ENCODE data around the gene DAAM1. TPM values are rescaled to one million over a fixed set of nuclear protein-coding genes. Genes with fewer than 3 reads are reported as not detected.

Gene DAAM1
- total RNA-seq, 4 donors from 2014 or later, result 13.5 to 72.7 (median 46.2) TPM

- H3K27me3 ChIP-seq, result no peaks in the 10 kb centered on the region
- no peak for TF ChIP-seq POLR2A (IDR thresholded peaks at IDR 0.05)
- TF ChIP-seq, protein P1, sequence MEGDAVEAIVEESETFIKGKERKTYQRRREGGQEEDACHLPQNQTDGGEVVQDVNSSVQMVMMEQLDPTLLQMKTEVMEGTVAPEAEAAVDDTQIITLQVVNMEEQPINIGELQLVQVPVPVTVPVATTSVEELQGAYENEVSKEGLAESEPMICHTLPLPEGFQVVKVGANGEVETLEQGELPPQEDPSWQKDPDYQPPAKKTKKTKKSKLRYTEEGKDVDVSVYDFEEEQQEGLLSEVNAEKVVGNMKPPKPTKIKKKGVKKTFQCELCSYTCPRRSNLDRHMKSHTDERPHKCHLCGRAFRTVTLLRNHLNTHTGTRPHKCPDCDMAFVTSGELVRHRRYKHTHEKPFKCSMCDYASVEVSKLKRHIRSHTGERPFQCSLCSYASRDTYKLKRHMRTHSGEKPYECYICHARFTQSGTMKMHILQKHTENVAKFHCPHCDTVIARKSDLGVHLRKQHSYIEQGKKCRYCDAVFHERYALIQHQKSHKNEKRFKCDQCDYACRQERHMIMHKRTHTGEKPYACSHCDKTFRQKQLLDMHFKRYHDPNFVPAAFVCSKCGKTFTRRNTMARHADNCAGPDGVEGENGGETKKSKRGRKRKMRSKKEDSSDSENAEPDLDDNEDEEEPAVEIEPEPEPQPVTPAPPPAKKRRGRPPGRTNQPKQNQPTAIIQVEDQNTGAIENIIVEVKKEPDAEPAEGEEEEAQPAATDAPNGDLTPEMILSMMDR (IDR thresholded peaks at IDR 0.05), result no peak
- intact Hi-C loops (cut with DNase I; ENCODE audit: low total_unique reads), result no loop called here
- no peak overlapping the region for H3K4me3 ChIP-seq
- H3K4me1 ChIP-seq, result peaks cover 0 to 3% of the 10 kb centered on the region in 2 donors
- no peaks in the 10 kb centered on the region for H3K36me3 ChIP-seq
- no peak overlapping the region for H3K27ac ChIP-seq
- H3K9me3 ChIP-seq, result no peaks in the 10 kb centered on the region
- DNase-seq, result no peak
Observed at GRCh38 chr14:59200195-59200594, 11.7 kb downstream of the DAAM1 start.

- intact Hi-C loops (cut with DNase I; ENCODE audit: low total_unique reads), result no loop called here
- H3K27ac ChIP-seq, result no peak overlapping the region
- no peak overlapping the region for H3K4me3 ChIP-seq
- TF ChIP-seq POLR2A (IDR thresholded peaks at IDR 0.05), result no peak
- TF ChIP-seq, protein P1 (IDR thresholded peaks at IDR 0.05), result no peak
- H3K36me3 ChIP-seq, result no peaks in the 10 kb centered on the region
- no peaks in the 10 kb centered on the region for H3K9me3 ChIP-seq
- peaks cover 0 to 8% of the 10 kb centered on the region in 2 donors for H3K4me1 ChIP-seq
- H3K27me3 ChIP-seq, result no peaks in the 10 kb centered on the region
- no peak for DNase-seq
Observed at GRCh38 chr14:59202031-59202430, 13.6 kb downstream of the DAAM1 start.

- no peaks in the 10 kb centered on the region for H3K9me3 ChIP-seq
- no peaks in the 10 kb centered on the region for H3K27me3 ChIP-seq
- intact Hi-C loops (cut with DNase I; ENCODE audit: low total_unique reads), result no loop called here
- no peak overlapping the region for H3K27ac ChIP-seq
- H3K4me3 ChIP-seq, result no peak overlapping the region
- no peak for TF ChIP-seq POLR2A (IDR thresholded peaks at IDR 0.05)
- TF ChIP-seq, protein P1 (IDR thresholded peaks at IDR 0.05), result no peak
- no peaks in the 10 kb centered on the region for H3K36me3 ChIP-seq
- DNase-seq, result no peak
- H3K4me1 ChIP-seq, result peaks cover 0 to 5% of the 10 kb centered on the region in 2 donors
Observed at GRCh38 chr14:59204305-59204704, 15.8 kb downstream of the DAAM1 start.

DNA sequence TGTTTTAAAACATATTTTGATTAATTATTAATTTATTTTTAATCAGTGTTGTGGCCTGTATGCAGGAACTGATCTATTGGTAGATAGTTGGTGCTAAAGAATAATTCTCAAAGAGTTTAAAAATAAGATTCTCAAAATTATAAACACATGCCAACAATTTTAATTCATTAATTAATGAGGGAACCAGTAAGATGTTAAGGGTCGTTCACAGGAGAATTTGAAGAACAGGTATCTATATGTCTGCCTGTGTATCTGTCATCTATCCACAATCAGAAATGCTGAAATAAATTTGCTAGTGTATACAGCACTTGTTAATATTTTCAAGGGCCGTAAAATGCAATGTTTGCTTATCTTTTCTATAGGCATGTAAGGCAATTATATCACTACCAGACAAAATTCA is 18.4 kb downstream of the DAAM1 start:
- H3K4me1 ChIP-seq, result peaks cover 4 to 5% of the 10 kb centered on the region in 2 donors
- no peak overlapping the region for H3K27ac ChIP-seq
- no peaks in the 10 kb centered on the region for H3K9me3 ChIP-seq
- intact Hi-C loops (cut with DNase I; ENCODE audit: low total_unique reads), result no loop called here
- DNase-seq, result no peak
- no peak for TF ChIP-seq POLR2A (IDR thresholded peaks at IDR 0.05)
- TF ChIP-seq, protein P1 (IDR thresholded peaks at IDR 0.05), result no peak
- H3K4me3 ChIP-seq, result no peak overlapping the region
- no peaks in the 10 kb centered on the region for H3K36me3 ChIP-seq
- H3K27me3 ChIP-seq, result no peaks in the 10 kb centered on the region

GRCh38 chr14:59207506-59207933 is 19.1 kb downstream of the DAAM1 start:
- H3K4me3 ChIP-seq, result no peak overlapping the region
- DNase-seq, result no peak
- H3K27me3 ChIP-seq, result no peaks in the 10 kb centered on the region
- intact Hi-C loops (cut with DNase I; ENCODE audit: low total_unique reads), result no loop called here
- H3K27ac ChIP-seq, result no peak overlapping the region
- no peaks in the 10 kb centered on the region for H3K36me3 ChIP-seq
- TF ChIP-seq, protein P1 (IDR thresholded peaks at IDR 0.05), result no peak
- TF ChIP-seq POLR2A (IDR thresholded peaks at IDR 0.05), result no peak
- H3K9me3 ChIP-seq, result no peaks in the 10 kb centered on the region
- peaks cover 4 to 5% of the 10 kb centered on the region in 2 donors for H3K4me1 ChIP-seq

All from uterus (tissue), 4 donors.